Endothelial cell of umbilical vein (primary cell): ENCODE data around the gene TERT. TPM values are rescaled to one million over a fixed set of nuclear protein-coding genes. Genes with fewer than 3 reads are reported as not detected.

Experiments
- BruUV-seq: library from RNA; stranded (reverse); fragments of 400-500 nt; replicated peaks from 2 replicates; lab custom pipeline; 2021; lab: Mats Ljungman, UMichigan
- CTCF ChIA-PET: fragments of 300-600, 350-600 bp; sonication (Branson Sonifier 250); formaldehyde crosslinking; loops from one replicate; lab custom pipeline; 2021; ENCODE audit warnings: antibody characterized with exemption, inconsistent platforms; lab: Charles Lee
- POLR2A ChIA-PET: fragments of 300-600, 350-600 bp; sonication (Branson Sonifier 250); formaldehyde crosslinking; loops from one replicate; lab custom pipeline; 2021; ENCODE audit warnings: antibody characterized with exemption, inconsistent platforms; lab: Charles Lee
- DNase-seq: peaks from one replicate; pipeline ENCODE4 v3.0.0-alpha.2; 2011; ENCODE audit warnings: low read depth, low spot score
- FAIRE-seq: peaks from 2 replicates; lab custom pipeline; 2011; peaks lifted over from hg19 to GRCh38; lab: Jason Lieb, UNC
- H2AFZ ChIP-seq: 2 replicates; pipeline ENCODE4 v1.6.0; 2012; ENCODE audit warnings: low read depth, low read length, control low read depth, inconsistent platforms
- H3K27ac ChIP-seq: 2 replicates; pipeline ENCODE4 v1.5.1; 2011; ENCODE audit warnings: low read depth, mild to moderate bottlenecking, control low read depth, low read length, moderate library complexity; ENCODE audit not compliant: insufficient read depth
- H3K27me3 ChIP-seq, 2 experiments: 2 replicates each; pipeline versions ENCODE4 v1.6.0 to v1.6.1; 2011; ENCODE audit warnings: low read length in 2 of 2, mixed read lengths in 1 of 2; ENCODE audit not compliant: control insufficient read depth in 2 of 2, insufficient read depth in 2 of 2
- H3K36me3 ChIP-seq, 2 experiments: 2 replicates in 1 of 2; 3 replicates in 1 of 2; pipeline ENCODE4 v1.5.1; 2011; ENCODE audit warnings: low read length in 2 of 2, mild to moderate bottlenecking in 1 of 2, moderate library complexity in 1 of 2; ENCODE audit not compliant: control insufficient read depth in 2 of 2, insufficient read depth in 2 of 2; ENCODE audit errors: extremely low read depth in 1 of 2
- H3K4me1 ChIP-seq: 3 replicates; pipeline ENCODE4 v1.5.1; 2011; ENCODE audit warnings: mild to moderate bottlenecking, low read length; ENCODE audit not compliant: control insufficient read depth, insufficient read depth; ENCODE audit errors: extremely low read depth
- H3K4me2 ChIP-seq: 2 replicates; pipeline ENCODE4 v1.6.1; 2011; ENCODE audit warnings: low read length, control low read depth, mixed read lengths; ENCODE audit not compliant: insufficient read depth
- H3K4me3 ChIP-seq, 3 experiments: fragments of 200-600 bp in 1 of 3; sonication (generic), shearing (Covaris generic) in 1 of 3; replicated peaks in 1 of 3; 2 replicates each; pipeline ENCODE4 v1.5.1; 2011 to 2016; ENCODE audit warnings: control low read depth in 3 of 3, low read length in 3 of 3, mild to moderate bottlenecking in 2 of 3, inconsistent platforms in 1 of 3, low read depth in 1 of 3, moderate library complexity in 1 of 3; ENCODE audit not compliant: insufficient read depth in 1 of 3
- H3K79me2 ChIP-seq: 2 replicates; pipeline ENCODE4 v1.6.0; 2012; ENCODE audit warnings: low read length, inconsistent platforms; ENCODE audit not compliant: control insufficient read depth, insufficient read depth
- H3K9ac ChIP-seq: replicated peaks from 2 replicates; pipeline ENCODE3; 2011; ENCODE audit warnings: low read length, control low read depth; ENCODE audit not compliant: insufficient read depth; ENCODE audit errors: extremely low read depth
- H3K9me1 ChIP-seq: replicated peaks from 3 replicates; pipeline ENCODE4 v1.6.0; 2011; ENCODE audit warnings: mild to moderate bottlenecking, low read length; ENCODE audit not compliant: control insufficient read depth, insufficient read depth; ENCODE audit errors: extremely low read depth
- H3K9me3 ChIP-seq: replicated peaks from 2 replicates; pipeline ENCODE4 v1.5.1; 2012; ENCODE audit warnings: low read length, inconsistent platforms; ENCODE audit not compliant: control insufficient read depth, insufficient read depth
- H4K20me1 ChIP-seq: replicated peaks from 2 replicates; pipeline ENCODE3; 2011; ENCODE audit warnings: mild to moderate bottlenecking, low read length; ENCODE audit not compliant: control insufficient read depth, insufficient read depth; ENCODE audit errors: extremely low read depth
- CTCF ChIP-seq, 2 donors: IDR thresholded peaks; 1 replicate in 1 of 2; 2 replicates in 1 of 2; pipeline ENCODE4 v1.5.1; 2011; ENCODE audit warnings: low read length in 2 of 2, mild to moderate bottlenecking in 2 of 2, moderate library complexity in 2 of 2, control low read depth in 1 of 2, inconsistent platforms in 1 of 2, low read depth in 1 of 2; ENCODE audit not compliant: insufficient read depth in 1 of 2; ENCODE audit errors: extremely low read depth in 1 of 2
- EZH2 ChIP-seq: IDR thresholded peaks from 2 replicates; pipeline ENCODE4 v1.6.1; 2012; ENCODE audit warnings: borderline replicate concordance, low read depth, mild to moderate bottlenecking, moderate library complexity, low read length, inconsistent platforms; ENCODE audit not compliant: severe bottlenecking
- FOS ChIP-seq: IDR thresholded peaks from 2 replicates; pipeline ENCODE4 v1.6.1; 2011; ENCODE audit warnings: mild to moderate bottlenecking, low read length, moderate library complexity, borderline replicate concordance; ENCODE audit not compliant: insufficient read depth
- GATA2 ChIP-seq: IDR thresholded peaks from 2 replicates; pipeline ENCODE4 v1.7.0; 2011; ENCODE audit warnings: low read depth, mild to moderate bottlenecking, moderate library complexity, mixed read lengths, low read length; ENCODE audit not compliant: insufficient read length, insufficient read depth
- JUN ChIP-seq: IDR thresholded peaks from 2 replicates; pipeline ENCODE4 v1.6.1; 2011; ENCODE audit warnings: borderline replicate concordance, low read depth; ENCODE audit not compliant: insufficient read length, insufficient read depth
- MYC ChIP-seq: IDR thresholded peaks from one replicate; pipeline ENCODE4 v1.6.1; 2011; ENCODE audit warnings: mild to moderate bottlenecking, low read depth, low read length
- POLR2A ChIP-seq: IDR thresholded peaks from 2 replicates; pipeline ENCODE4 v1.6.1; 2012; ENCODE audit warnings: low read depth, mild to moderate bottlenecking, control low read depth, low read length
- POLR2AphosphoS5 ChIP-seq: IDR thresholded peaks from 2 replicates; pipeline ENCODE4 v1.6.1; 2012; ENCODE audit warnings: low read depth, mild to moderate bottlenecking, control low read depth, low read length, moderate library complexity; ENCODE audit not compliant: insufficient read depth
- dilution Hi-C: fragments of 300-500 bp; cut with MboI; formaldehyde crosslinking; loops from one replicate; pipeline ENCODE4 v1.15.0; 2019; ENCODE audit warnings: low sequenced_read_pairs; ENCODE audit not compliant: extremely low pct_ligation_motif_present
- intact Hi-C: fragments of 100-400 bp; cut with micrococcal nuclease; formaldehyde crosslinking; loops from one replicate; pipeline ENCODE4 v1.10.0; 2022
- polyA plus RNA-seq, 4 experiments: library from polyadenylated mRNA; depleted of rRNA in 3 of 4; stranded (reverse) in 3 of 4; unstranded in 1 of 4; fragments of >200 nt; gene quantifications; 2 replicates each; pipeline versions ENCODE4 v1.2.1 to v1.2.3, GENCODE V29; 2011 to 2012; ENCODE audit warnings: missing spikeins in 1 of 4
- total RNA-seq: library from RNA; stranded (reverse); gene quantifications from 2 replicates; pipeline ENCODE4 v1.2.3, GENCODE V29; 2021
- TF ChIP-seq, protein P1 (sequence below): IDR thresholded peaks from 2 replicates; pipeline ENCODE4 v1.6.1; 2011; ENCODE audit not compliant: insufficient read depth, insufficient read length

TERT gene
- total and polyA plus RNA-seq, 2 donors (not counting 3 experiments of a cell fraction or from before 2014, with no cell fraction given) = 0.04 TPM; not detected in 1

- Histone ChIP-seq H3K36me3 (no peaks in the 10 kb centered on the region), H3K4me3 (no peak overlapping the region), H3K27ac (no peak overlapping the region), H3K79me2 (no peaks in the 10 kb centered on the region), H3K9me1 (no peaks in the 10 kb centered on the region), H3K27me3 (no peaks in the 10 kb centered on the region), H2AFZ (no peak overlapping the region), H3K9ac (no peak overlapping the region), H3K9me3 (no peaks in the 10 kb centered on the region), H3K4me2 (no peak overlapping the region), H3K4me1 (no peaks in the 10 kb centered on the region), H4K20me1 (no peaks in the 10 kb centered on the region)
- TF ChIP-seq FOS (no peak), MYC (no peak), GATA2 (no peak), POLR2A (no peak), JUN (no peak), EZH2 (no peak), CTCF (IDR thresholded peaks at IDR 0.05; ENCODE audit: extremely low read depth in 1 of 2, insufficient read depth in 1 of 2, low read depth in 1 of 2, low read length in 2 of 2) (no peak), POLR2AphosphoS5 (no peak)
- TF ChIP-seq, protein P1, sequence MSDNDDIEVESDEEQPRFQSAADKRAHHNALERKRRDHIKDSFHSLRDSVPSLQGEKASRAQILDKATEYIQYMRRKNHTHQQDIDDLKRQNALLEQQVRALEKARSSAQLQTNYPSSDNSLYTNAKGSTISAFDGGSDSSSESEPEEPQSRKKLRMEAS = no peak
- dilution Hi-C loops (no loop called here), intact Hi-C loops (no loop called here)
- POLR2A ChIA-PET = no interaction called here
- CTCF ChIA-PET = no interaction called here
- DNase-seq (no peak), FAIRE-seq (no peak)
- no TSS peak for BruUV-seq
Observed at GRCh38 chr5:1210832-1211251, 84.0 kb downstream of the TERT start.
